Hematopoietic multipotent progenitor cell treated with erythropoietin and hydrocortisone succinate and interleukin-3 and kit ligand, for 8 days (in vitro differentiated cells): ENCODE measurements around the gene RNF13.

ENCODE experiments used
- DNase-seq: peaks from one replicate; pipeline ENCODE4 v3.0.0-alpha.2; 2015

The RNF13 gene

GRCh38 chr3:150006794-150007193, 193.8 kb downstream of the RNF13 start:
- no peak for DNase-seq
